Parathyroid adenoma (tissue), 2 donors: ENCODE results near the gene ST3GAL3.

Experiments used
- H2AFZ ChIP-seq: fragments of 300-600 bp; sonication (generic); one replicate; pipeline ENCODE4 v1.7.0; 2017; ENCODE audit warnings: antibody characterized with exemption, mild to moderate bottlenecking
- H3K27ac ChIP-seq: fragments of 300-600 bp; sonication (generic); one replicate; pipeline ENCODE4 v1.7.0; 2017
- H3K27me3 ChIP-seq: fragments of 300-600 bp; sonication (generic); one replicate; pipeline ENCODE4 v1.7.0; 2017; ENCODE audit warnings: low read length; ENCODE audit not compliant: control insufficient read depth, insufficient read depth
- H3K36me3 ChIP-seq: fragments of 300-600 bp; sonication (generic); one replicate; pipeline ENCODE4 v1.7.0; 2017; ENCODE audit warnings: low read length; ENCODE audit not compliant: control insufficient read depth, insufficient read depth
- H3K4me1 ChIP-seq: fragments of 300-600 bp; sonication (generic); one replicate; pipeline ENCODE4 v1.7.0; 2017; ENCODE audit warnings: control low read depth
- H3K4me2 ChIP-seq: fragments of 300-600 bp; sonication (generic); one replicate; pipeline ENCODE4 v1.7.0; 2017; ENCODE audit warnings: low read length
- H3K4me3 ChIP-seq: fragments of 300-600 bp; sonication (generic); one replicate; pipeline ENCODE4 v1.7.0; 2017; ENCODE audit warnings: low read depth, low read length
- H3K79me2 ChIP-seq: fragments of 300-600 bp; sonication (generic); one replicate; pipeline ENCODE4 v1.7.0; 2017; ENCODE audit warnings: control low read depth
- H3K9ac ChIP-seq: fragments of 300-600 bp; sonication (generic); one replicate; pipeline ENCODE4 v1.7.0; 2017; ENCODE audit warnings: mild to moderate bottlenecking
- H3K9me3 ChIP-seq: fragments of 300-600 bp; sonication (generic); one replicate; pipeline ENCODE4 v1.7.0; 2017; ENCODE audit warnings: low read length; ENCODE audit not compliant: control insufficient read depth
- CTCF ChIP-seq: fragments of 300-600 bp; sonication (generic); IDR thresholded peaks from one replicate; pipeline ENCODE4 v1.7.0; 2017; ENCODE audit warnings: antibody characterized with exemption, mild to moderate bottlenecking
- donor health status: primary hyperparathyroidism.

The ST3GAL3 gene

GRCh38 chr1:43805340-43805739 is 98.0 kb downstream of the ST3GAL3 start:
- Histone ChIP-seq H3K27me3 (no peaks in the 10 kb centered on the region), H3K79me2 (no peaks in the 10 kb centered on the region), H3K4me3 (no peak overlapping the region), H3K9me3 (no peaks in the 10 kb centered on the region), H3K27ac (no peak overlapping the region), H3K9ac (no peak overlapping the region), H2AFZ (no peak overlapping the region), H3K4me1 (no peaks in the 10 kb centered on the region), H3K36me3 (no peaks in the 10 kb centered on the region), H3K4me2 (no peak overlapping the region)
- no peak for TF ChIP-seq CTCF

- Histone ChIP-seq H2AFZ (no peak overlapping the region), H3K79me2 (no peaks in the 10 kb centered on the region), H3K4me2 (no peak overlapping the region), H3K9ac (no peak overlapping the region), H3K4me3 (no peak overlapping the region), H3K27me3 (no peaks in the 10 kb centered on the region), H3K9me3 (no peaks in the 10 kb centered on the region), H3K36me3 (no peaks in the 10 kb centered on the region), H3K27ac (no peak overlapping the region), H3K4me1 (no peaks in the 10 kb centered on the region)
- TF ChIP-seq CTCF: no peak
Observed at GRCh38 chr1:43806183-43806582, 98.8 kb downstream of the ST3GAL3 start.

- H3K79me2 ChIP-seq: no peaks in the 10 kb centered on the region
- no peaks in the 10 kb centered on the region for H3K4me1 ChIP-seq
- no peaks in the 10 kb centered on the region for H3K9me3 ChIP-seq
- no peaks in the 10 kb centered on the region for H3K36me3 ChIP-seq
- TF ChIP-seq CTCF: no peak
- no peaks in the 10 kb centered on the region for H3K27me3 ChIP-seq
- H3K9ac ChIP-seq: no peak overlapping the region
- H3K4me3 ChIP-seq: no peak overlapping the region
- no peak overlapping the region for H3K4me2 ChIP-seq
- H2AFZ ChIP-seq: no peak overlapping the region
- no peak overlapping the region for H3K27ac ChIP-seq
Observed at GRCh38 chr1:43809097-43809673, 101.8 kb downstream of the ST3GAL3 start.

- H3K27me3 ChIP-seq: no peaks in the 10 kb centered on the region
- H3K4me3 ChIP-seq: no peak overlapping the region
- no peaks in the 10 kb centered on the region for H3K9me3 ChIP-seq
- H3K27ac ChIP-seq: no peak overlapping the region
- H3K36me3 ChIP-seq: no peaks in the 10 kb centered on the region
- no peaks in the 10 kb centered on the region for H3K4me1 ChIP-seq
- TF ChIP-seq CTCF: no peak
- no peak overlapping the region for H2AFZ ChIP-seq
- H3K79me2 ChIP-seq: no peaks in the 10 kb centered on the region
- no peak overlapping the region for H3K4me2 ChIP-seq
- no peak overlapping the region for H3K9ac ChIP-seq
Observed at GRCh38 chr1:43812579-43812978, 105.2 kb downstream of the ST3GAL3 start.

- Histone ChIP-seq H3K4me3 (no peak overlapping the region), H3K9ac (no peak overlapping the region), H3K36me3 (no peaks in the 10 kb centered on the region), H3K9me3 (no peaks in the 10 kb centered on the region), H3K27me3 (no peaks in the 10 kb centered on the region), H3K4me1 (no peaks in the 10 kb centered on the region), H3K79me2 (no peaks in the 10 kb centered on the region), H3K27ac (no peak overlapping the region), H3K4me2 (no peak overlapping the region), H2AFZ (no peak overlapping the region)
- no peak for TF ChIP-seq CTCF
Observed at GRCh38 chr1:43814401-43814800, 107.1 kb downstream of the ST3GAL3 start.
